Brain microvascular endothelial cell (primary cell): ENCODE data around the gene ZNF732.
"Not testable (repeated sequence)": the region's sequence is repeated elsewhere in the genome, so short reads cannot be mapped to it uniquely, and the experiment has no call there.

Experiments
- DNase-seq: peaks from one replicate; pipeline ENCODE4 v3.0.0-alpha.2; 2020
- H3K27ac ChIP-seq: fragments of 250-450 bp; sonication (Bioruptor Pico); 2 replicates; pipeline ENCODE4 v1.5.1; 2020; ENCODE audit warnings: mild to moderate bottlenecking, moderate library complexity
- H3K27me3 ChIP-seq: fragments of 250-450 bp; sonication (Bioruptor Pico); replicated peaks from 2 replicates; pipeline ENCODE4 v1.5.1; 2020; ENCODE audit warnings: mild to moderate bottlenecking
- H3K36me3 ChIP-seq: fragments of 250-450 bp; sonication (Bioruptor Pico); replicated peaks from 2 replicates; pipeline ENCODE4 v1.5.1; 2020; ENCODE audit warnings: mild to moderate bottlenecking
- H3K4me3 ChIP-seq: 2 replicates; pipeline ENCODE4 v1.5.1; 2011; ENCODE audit warnings: low read depth, mild to moderate bottlenecking, control low read depth, low read length, moderate library complexity
- in situ Hi-C: cut with HindIII; loops from 2 replicates; pipeline ENCODE4 v1.10.0; 2017; ENCODE audit warnings: low sequenced_read_pairs, low pct_ligation_motif_present
- TF ChIP-seq, protein P1 (sequence below): IDR thresholded peaks from 2 replicates; pipeline ENCODE4 v1.5.1; 2011; ENCODE audit warnings: low read depth, mild to moderate bottlenecking, moderate library complexity, low read length, control low read depth, inconsistent platforms; ENCODE audit errors: missing control alignments

Gene ZNF732

DNA sequence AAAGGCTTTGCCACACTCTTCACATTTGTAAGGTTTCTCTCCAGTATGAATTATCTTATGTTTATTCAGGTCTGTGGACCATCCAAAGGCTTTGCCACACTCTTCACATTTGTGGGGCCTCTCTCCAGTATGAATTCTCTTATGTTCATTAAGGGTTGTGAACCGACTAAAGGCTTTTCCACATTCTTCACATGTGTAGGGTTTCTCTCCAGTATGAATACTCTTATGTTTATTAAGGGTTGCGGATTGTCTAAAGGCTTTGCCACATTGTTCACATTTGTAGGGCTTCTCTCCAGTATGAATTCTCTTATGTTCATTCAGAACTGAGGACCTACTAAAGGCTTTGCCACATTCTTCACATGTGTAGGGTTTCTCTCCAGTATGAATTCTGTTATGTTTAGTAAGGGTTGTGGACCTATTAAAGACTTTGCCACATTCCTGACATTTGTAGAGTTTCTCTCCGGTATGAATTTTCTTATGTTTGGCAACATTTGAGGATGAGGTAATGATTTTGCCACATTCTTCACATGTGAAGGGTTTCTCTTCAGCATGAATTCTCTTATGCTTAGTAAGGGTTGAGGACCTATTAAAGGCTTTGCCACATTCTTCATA is 33.7 kb downstream of the ZNF732 start:
- Histone ChIP-seq H3K27ac (no peak overlapping the region), H3K27me3 (no peaks in the 10 kb centered on the region), H3K4me3 (no peak overlapping the region), H3K36me3 (no peaks in the 10 kb centered on the region)
- TF ChIP-seq, protein P1, sequence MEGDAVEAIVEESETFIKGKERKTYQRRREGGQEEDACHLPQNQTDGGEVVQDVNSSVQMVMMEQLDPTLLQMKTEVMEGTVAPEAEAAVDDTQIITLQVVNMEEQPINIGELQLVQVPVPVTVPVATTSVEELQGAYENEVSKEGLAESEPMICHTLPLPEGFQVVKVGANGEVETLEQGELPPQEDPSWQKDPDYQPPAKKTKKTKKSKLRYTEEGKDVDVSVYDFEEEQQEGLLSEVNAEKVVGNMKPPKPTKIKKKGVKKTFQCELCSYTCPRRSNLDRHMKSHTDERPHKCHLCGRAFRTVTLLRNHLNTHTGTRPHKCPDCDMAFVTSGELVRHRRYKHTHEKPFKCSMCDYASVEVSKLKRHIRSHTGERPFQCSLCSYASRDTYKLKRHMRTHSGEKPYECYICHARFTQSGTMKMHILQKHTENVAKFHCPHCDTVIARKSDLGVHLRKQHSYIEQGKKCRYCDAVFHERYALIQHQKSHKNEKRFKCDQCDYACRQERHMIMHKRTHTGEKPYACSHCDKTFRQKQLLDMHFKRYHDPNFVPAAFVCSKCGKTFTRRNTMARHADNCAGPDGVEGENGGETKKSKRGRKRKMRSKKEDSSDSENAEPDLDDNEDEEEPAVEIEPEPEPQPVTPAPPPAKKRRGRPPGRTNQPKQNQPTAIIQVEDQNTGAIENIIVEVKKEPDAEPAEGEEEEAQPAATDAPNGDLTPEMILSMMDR = no peak
- in situ Hi-C loops = no loop called here
- DNase-seq = no peak

DNA sequence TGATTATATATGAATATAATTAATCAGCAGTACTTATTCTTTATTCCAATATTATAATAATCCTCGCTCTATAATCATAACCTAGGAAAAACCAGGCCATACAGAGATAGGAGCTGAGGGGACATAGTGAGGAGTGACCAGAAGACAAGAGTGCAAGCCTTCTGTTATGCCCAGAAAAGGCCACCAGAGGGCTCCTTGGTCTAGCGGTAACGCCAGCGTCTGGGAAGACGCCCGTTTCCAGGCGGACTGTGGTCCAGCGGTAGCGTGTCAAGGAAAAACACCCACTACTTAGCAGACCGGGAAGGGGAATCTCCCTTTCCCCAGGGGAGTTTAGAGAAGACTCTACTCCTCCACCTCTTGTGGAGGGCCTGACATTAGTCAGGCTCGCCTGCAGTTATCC is 46.0 kb downstream of the ZNF732 start:
- H3K27me3 ChIP-seq, DNase-seq, H3K27ac ChIP-seq, H3K4me3 ChIP-seq, in situ Hi-C loops, H3K36me3 ChIP-seq: not testable (repeated sequence)
- TF ChIP-seq, protein P1 = peak; percentile 29

DNA sequence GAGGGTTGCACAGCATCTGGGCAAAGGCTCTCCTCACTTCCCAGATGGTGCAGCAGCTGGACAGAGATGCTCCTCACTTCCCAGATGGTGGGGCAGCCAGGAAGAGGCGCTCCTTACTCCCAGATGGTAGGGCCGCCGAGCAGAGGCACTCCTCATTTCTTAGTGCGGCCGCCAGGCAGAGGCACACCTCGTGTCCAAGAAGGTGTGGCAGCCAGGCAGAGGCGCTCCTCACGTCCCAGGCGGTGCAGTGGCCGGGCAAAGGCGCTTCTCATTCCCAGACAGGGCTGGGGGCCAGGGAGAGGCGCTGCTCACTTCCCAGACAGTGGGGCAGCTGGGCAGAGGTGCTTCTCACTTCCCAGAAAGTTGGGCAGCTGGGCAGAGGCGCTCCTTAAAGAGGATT is 48.8 kb downstream of the ZNF732 start:
- Histone ChIP-seq H3K27ac (no peak overlapping the region), H3K36me3 (no peaks in the 10 kb centered on the region), H3K4me3 (no peak overlapping the region), H3K27me3 (no peaks in the 10 kb centered on the region)
- TF ChIP-seq, protein P1 = no peak
- DNase-seq = no peak
- in situ Hi-C loops = no loop called here

DNA sequence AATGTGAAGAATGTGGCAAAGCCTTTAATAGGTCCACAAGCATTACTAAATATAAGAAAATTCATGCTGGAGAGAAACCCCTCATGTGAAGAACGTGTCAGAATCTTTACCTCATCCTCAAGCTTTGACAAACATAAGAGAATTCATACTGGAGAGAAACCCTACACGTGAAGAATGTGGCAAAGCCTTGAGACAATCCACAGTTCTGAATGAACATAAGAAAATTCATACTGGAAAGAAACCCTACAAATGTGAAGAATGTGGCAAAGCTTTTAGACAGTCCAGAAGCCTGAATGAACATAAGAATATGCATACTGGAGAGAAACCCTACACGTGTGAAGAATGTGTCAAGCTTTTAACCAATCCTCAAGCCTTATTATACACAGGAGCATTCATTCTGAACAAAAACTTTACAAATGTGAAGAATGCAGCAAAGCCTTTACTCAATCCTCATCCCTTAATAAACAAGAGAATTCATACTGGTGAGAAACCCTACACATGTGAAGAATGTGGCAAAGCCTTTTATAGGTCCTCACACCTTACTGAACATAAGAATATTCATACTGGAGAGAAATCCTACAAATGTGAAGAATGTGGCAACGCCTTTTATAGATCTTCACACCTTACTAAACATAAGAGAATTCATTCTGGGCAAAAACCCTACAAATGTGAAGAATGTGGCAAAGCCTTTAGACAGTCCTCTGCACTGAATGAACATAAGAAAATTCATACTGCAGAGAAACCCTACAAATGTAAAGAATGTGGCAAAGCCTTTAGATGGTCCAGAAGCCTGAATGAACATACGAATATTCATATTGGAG is 51.1 kb downstream of the ZNF732 start:
- no peaks in the 10 kb centered on the region for H3K27me3 ChIP-seq
- TF ChIP-seq, protein P1 = no peak
- no peak overlapping the region for H3K27ac ChIP-seq
- H3K36me3 ChIP-seq = no peaks in the 10 kb centered on the region
- in situ Hi-C loops = no loop called here
- no peak overlapping the region for H3K4me3 ChIP-seq
- DNase-seq = no peak

DNA sequence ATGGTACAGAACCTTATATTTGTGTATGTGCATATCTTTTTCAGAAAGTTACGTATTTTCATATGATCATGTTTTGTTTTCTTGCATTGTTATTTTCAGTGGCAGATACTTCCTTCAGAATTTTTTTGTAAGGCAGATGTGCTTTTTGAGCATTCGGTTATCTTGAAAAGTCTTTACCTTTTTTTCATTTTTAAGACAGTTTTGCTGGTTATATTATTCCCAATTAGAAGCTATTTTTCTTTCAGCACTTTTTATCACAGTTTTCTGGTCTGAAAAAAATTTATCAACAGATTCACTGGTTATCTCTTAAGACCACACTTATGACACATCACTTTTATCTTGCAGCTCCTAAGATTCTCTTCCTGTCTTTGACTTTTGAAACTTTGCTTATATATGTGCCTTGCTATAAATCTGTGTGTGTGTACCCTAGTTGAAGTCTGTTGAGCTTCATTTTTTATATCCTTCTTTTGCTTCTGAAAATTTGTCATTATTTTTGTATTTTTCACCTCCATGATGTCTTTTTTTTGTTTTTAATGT is 53.1 kb downstream of the ZNF732 start:
- Histone ChIP-seq H3K36me3 (no peaks in the 10 kb centered on the region), H3K27me3 (no peaks in the 10 kb centered on the region), H3K4me3 (no peak overlapping the region), H3K27ac (no peak overlapping the region)
- TF ChIP-seq, protein P1 = no peak
- DNase-seq = no peak
- in situ Hi-C loops = no loop called here
